Astrocyte of the hippocampus (primary cell): ENCODE data around the gene MFSD6.

Source experiments
- DNase-seq: peaks from one replicate; pipeline ENCODE4 v3.0.0; 2011; ENCODE audit warnings: low read depth, low spot score

The MFSD6 gene

GRCh38 chr2:190436557-190436956 lies 28.4 kb downstream of the MFSD6 start:
- no peak for DNase-seq

- DNase-seq: no peak
Observed at GRCh38 chr2:190440113-190440512, 32.0 kb downstream of the MFSD6 start.

GRCh38 chr2:190441564-190441963 lies 33.4 kb downstream of the MFSD6 start:
- DNase-seq: no peak

GRCh38 chr2:190443055-190443454 lies 34.9 kb downstream of the MFSD6 start:
- DNase-seq: no peak

- DNase-seq: peak; percentile 44
Observed at GRCh38 chr2:190443778-190444481, 35.8 kb downstream of the MFSD6 start.

GRCh38 chr2:190444976-190445375 lies 36.8 kb downstream of the MFSD6 start:
- no peak for DNase-seq

GRCh38 chr2:190446193-190446592 lies 38.0 kb downstream of the MFSD6 start:
- no peak for DNase-seq

- no peak for DNase-seq
Observed at GRCh38 chr2:190446750-190447516, 38.8 kb downstream of the MFSD6 start.

GRCh38 chr2:190447766-190448165 lies 39.6 kb downstream of the MFSD6 start:
- no peak for DNase-seq

- no peak for DNase-seq
Observed at GRCh38 chr2:190449925-190450324, 41.8 kb downstream of the MFSD6 start.

- DNase-seq: no peak
Observed at GRCh38 chr2:190450363-190450762, 42.2 kb downstream of the MFSD6 start.

GRCh38 chr2:190451561-190452176 lies 43.5 kb downstream of the MFSD6 start:
- peak; percentile 10 for DNase-seq

GRCh38 chr2:190452433-190452832 lies 44.3 kb downstream of the MFSD6 start:
- DNase-seq: no peak

- DNase-seq: no peak
Observed at GRCh38 chr2:190454795-190455194, 46.6 kb downstream of the MFSD6 start.

GRCh38 chr2:190455358-190456095 lies 47.4 kb downstream of the MFSD6 start:
- no peak for DNase-seq

GRCh38 chr2:190456833-190457232 lies 48.7 kb downstream of the MFSD6 start:
- DNase-seq: no peak

- DNase-seq: no peak
Observed at GRCh38 chr2:190457256-190457655, 49.1 kb downstream of the MFSD6 start.

GRCh38 chr2:190458352-190459107 lies 50.4 kb downstream of the MFSD6 start:
- DNase-seq: no peak

GRCh38 chr2:190459881-190460280 lies 51.7 kb downstream of the MFSD6 start:
- no peak for DNase-seq

- DNase-seq: no peak
Observed at GRCh38 chr2:190460487-190460886, 52.3 kb downstream of the MFSD6 start.

- DNase-seq: no peak
Observed at GRCh38 chr2:190462181-190462580, 54.0 kb downstream of the MFSD6 start.
